AML-193 (cell line): ENCODE results near the gene TARP.
"Not testable (repeated sequence)": the region's sequence is repeated elsewhere in the genome, so short reads cannot be mapped to it uniquely, and the experiment has no call there.

ENCODE experiments used
- DNase-seq, 2 experiments: peaks; one replicate each; lab custom pipeline; 2025; lab: John Stamatoyannopoulos, UW

TARP gene

DNA sequence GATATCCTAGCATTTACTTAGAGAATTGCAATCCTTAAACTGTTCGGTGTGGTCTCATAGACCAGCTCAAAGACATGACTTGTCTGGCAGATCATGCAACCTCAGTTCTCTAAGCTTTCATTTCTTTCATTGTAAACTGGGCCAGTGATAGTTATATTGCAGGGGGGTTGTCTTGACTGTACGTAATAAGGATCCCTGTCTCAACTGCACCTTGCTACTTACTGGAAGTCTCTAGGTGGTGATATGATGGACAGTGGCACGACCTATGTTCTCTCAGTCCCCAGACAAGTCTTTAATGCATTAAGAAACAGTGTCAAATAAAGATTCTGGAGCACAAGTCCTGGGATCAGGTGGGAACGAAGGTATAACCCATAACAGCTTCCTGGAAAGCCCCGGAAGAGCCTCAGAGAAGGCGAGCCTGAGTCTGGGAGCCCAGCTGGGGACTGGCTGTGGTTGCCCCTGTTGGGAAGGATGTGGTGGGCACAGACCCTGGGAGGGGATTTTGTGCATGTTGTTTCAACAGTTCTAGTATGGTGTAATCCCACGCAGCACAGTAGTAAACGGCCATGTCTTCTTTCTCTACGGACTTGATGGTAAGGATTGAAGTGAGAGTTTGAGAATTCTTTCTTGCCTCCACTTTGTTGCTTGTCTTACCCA lies 26.0 kb upstream of the TARP start:
- DNase-seq: no peak

DNA sequence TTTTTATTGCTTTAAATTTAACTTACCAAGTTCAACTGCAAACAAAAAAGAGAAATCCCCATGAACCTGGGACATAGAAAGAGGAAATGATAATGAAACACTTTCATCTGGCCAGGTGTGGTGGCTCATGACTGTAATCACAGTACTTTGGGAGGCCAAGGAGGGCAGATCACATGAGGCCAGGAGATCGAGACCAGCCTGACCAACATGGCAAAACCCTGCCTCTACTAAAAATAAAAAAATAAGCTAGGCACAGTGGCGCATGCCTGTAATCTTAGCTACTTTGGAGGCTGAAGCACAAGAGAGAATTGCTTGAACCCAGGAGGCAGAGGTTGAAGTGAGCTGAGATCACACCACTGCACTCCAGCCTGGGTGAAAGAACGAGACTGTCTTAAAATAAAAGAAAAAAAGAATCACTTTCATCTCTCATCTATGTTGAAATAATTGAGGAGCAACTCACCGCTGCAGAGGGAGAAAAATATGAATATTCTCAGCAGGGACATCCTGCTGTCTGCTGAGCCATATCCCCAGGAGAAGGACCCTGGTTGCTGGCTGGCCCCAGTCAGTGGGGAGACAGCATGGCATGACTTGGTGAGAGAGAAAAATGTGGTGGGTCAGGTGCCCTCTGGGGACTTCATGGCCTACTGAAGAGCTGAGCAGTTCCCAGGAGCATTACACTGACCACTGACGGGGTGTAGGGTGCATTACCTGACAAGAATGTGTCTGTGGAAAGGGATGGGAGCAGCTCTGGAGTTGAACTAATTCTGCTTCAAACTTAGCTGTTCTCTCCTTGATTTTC lies 22.8 kb upstream of the TARP start:
- DNase-seq: no peak

DNA sequence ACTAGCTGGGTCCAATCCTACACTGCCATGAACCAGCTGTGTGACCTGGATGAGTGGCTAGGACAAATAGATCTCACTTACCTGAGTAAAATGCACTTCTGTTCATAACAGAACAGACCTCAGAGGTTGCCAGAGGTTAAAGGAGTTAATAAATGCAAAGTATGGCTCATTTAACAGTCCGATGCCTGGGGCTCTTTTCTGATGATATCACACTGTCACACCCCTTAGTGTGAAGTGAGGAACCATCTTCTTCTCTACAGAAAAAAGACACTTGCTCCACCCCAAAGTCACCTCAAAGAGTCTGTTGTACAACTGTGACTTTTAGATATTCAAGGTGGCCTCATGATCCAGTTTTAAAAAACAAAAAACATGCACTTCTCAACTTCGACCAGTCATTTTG lies 21.5 kb upstream of the TARP start:
- no peak for DNase-seq

DNA sequence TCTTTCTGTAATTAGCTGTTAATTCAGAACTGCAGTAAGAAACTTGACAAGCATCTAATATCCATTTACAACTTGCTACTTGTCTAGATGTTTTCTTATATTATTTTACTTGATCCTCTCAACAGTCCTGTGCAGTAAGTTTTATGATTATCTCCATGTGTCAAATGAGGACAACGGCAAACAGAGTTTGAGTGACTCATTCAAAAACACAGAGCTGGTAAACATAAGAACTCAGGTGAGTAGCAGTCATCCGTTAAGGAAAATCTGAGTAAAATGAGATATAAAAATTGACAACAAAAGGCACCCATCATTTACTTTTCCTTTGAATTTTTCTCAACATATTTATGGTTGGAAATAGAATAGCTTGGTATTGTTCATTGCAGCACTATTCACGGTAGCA lies 19.0 kb upstream of the TARP start:
- DNase-seq: no peak

DNA sequence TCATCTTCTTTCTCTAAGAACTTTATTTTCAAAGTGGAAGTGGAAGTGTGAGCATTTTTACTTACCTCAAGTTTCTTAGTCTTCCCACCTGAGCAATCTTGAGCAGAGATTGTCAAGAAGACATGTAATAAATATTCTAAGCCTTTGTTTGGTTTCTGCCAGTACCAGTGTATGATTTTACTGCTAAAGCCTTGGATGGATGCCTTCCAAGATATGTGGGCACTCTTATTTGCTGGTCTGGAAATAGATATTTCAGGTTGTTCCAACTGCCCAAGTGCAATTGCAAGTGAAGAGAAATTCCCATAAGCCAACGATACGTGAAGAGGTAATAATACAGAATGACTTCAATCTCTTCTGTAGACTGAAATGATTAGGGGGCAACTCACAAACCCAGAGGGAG lies 18.2 kb upstream of the TARP start:
- no peak for DNase-seq

DNA sequence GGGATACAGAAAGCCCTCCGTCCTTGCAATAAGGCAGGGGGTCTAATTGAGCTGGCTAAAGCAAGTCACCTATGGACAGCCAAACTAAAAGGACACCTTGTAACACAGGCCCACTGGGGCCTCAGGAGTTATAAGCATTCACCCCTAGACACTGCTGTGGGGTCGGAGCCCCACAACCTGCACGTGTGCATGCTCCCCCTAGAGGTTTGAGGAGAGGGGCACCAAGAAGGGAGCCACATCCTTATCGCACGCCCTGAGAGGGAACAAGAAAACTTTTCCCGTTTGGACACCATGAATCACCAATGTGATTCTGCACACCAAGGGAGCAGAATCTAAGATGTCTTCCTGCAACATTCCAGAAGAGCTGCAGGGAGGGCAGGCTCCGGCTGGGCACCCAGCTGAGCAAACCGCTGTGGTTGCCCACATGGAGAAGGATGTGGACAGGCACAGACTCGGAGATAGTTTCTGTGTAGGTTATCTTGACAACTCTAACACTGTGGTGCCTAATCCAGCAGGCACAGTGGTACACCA lies 17.7 kb upstream of the TARP start:
- no peak for DNase-seq

DNA sequence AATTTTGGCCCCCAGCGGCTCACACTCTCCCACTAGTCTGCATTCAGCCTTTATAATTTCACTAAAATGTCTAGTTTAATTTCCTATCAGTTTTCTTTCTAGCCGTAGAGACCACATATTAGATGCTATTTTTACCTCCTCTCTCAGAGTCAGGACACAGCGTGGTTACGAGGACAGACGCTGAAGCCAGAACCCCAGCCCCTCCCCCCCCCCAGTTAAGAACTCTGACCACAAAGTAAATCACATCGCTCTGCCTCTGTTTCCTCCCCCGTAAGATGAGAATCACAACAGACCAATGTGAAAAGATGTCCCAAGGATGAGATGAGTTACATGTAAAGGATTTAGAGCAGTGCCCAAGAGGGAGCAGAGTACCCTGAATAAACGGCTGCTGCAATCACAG lies 11.1 kb upstream of the TARP start:
- DNase-seq: no peak

DNA sequence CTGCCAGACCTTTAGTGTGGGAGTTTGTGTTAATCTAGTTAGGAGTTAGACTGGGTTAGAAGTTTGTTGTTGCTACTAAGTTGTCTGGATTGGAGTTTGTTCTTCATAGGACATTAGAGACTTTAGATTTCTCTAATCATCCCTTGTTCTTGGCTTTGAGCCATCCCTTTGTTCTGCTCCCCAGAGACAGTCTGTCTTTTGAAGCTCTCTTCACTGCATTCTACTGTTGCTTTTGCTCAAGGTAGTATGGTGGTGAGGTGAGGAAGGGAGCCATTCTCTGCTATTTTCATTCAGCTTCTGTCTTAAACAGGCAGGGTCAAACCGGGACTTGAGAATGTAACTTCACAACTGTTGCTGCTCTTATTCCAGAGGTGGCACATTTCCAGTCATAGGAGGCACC lies 10.4 kb upstream of the TARP start:
- no peak for DNase-seq

DNA sequence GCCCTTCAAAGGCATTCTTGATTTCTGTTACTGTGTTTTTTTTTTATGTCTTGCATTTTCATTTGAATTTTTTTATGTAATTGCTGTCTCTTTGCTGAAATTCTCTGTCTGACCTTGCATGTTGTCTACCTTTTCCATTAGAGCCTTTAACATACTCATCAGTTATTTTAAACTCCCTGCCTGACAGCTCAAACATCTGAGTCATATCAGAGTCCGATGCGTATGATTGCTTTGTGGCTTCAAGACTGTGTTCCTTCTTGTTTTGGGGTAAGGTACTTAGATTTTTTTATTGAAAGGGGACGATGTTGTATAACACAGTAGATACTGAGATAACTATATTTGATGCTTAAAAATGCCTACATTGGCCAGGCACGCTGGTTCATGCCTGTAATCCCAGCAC lies 9.7 kb upstream of the TARP start:
- DNase-seq: no peak

DNA sequence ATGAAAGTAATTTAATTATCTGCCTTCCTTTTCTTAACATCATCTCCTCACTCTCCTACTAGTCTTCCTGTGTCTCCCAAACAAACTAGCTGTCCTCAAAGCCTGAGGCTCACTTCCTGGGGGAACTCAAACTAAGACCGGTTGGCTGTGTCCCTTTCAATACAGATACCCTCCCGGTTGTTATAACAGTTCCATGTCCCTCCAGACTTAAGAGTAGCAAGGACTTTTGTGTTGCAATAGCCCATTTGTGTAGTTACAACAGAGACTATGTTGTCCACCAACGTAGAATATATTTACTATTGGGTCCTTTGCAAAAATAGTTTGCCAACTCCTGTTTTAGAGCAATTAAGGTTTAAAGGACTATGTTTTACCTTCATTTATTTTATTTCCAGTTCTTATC lies 8.6 kb upstream of the TARP start:
- peak in 1 of 2 experiments; percentile 30 for DNase-seq

DNA sequence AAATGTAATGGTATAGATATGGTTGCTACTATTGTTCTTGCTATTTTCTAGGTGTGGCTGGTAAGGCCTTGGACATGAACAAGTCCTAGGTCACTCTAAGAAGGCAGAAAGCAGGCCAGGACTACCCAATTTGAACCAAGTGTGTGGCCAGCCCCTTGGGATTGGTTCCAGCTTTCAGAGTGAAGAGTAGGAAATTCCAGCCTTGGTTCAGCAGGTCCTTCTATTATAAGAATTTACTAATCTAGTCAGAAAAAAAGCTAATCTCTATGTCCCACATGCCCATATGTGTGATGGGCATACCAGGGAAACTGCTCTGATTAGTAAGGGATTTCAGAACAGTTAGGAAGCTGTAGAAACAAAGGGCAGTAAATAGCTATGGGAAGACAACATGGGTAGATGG lies 7.8 kb upstream of the TARP start:
- DNase-seq: no peak

DNA sequence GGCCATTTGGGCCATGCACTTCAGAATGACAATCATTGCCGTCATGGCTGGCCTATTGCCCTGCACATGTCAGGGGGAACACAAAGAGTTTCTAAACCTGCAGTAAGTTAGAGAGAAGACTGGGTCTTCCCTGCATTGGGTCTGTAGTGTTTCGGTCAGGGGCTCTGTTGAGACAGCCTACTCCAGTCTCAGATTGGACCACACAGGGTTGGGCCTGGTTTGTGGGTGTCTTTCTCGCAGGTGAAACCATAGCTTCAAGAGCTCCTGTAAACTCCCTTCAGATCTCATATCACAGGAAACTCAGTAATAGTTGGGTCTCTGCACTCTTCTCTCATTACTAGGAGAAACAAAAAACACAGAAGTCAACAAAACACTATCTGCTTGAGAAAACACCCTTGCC lies 7.3 kb upstream of the TARP start:
- DNase-seq: no peak

DNA sequence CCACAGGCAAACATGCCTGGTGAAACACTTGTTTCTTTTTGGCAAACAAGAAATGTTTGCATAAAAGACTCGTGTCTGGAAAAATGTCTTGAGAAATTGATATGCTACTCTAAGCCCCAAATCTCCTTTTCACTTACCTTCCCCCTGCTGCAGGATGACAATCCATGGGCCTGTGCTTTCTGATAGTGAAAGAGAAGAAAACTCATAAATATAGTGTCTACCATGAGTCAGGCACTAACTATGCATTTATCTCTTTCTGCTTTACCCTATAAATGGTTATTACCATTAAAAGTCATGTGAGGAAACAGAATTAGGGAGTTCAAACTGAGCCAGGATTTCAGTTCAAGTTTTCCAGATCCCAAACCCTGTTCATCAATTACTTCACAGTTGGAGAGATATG lies 6.6 kb upstream of the TARP start:
- DNase-seq: no peak

DNA sequence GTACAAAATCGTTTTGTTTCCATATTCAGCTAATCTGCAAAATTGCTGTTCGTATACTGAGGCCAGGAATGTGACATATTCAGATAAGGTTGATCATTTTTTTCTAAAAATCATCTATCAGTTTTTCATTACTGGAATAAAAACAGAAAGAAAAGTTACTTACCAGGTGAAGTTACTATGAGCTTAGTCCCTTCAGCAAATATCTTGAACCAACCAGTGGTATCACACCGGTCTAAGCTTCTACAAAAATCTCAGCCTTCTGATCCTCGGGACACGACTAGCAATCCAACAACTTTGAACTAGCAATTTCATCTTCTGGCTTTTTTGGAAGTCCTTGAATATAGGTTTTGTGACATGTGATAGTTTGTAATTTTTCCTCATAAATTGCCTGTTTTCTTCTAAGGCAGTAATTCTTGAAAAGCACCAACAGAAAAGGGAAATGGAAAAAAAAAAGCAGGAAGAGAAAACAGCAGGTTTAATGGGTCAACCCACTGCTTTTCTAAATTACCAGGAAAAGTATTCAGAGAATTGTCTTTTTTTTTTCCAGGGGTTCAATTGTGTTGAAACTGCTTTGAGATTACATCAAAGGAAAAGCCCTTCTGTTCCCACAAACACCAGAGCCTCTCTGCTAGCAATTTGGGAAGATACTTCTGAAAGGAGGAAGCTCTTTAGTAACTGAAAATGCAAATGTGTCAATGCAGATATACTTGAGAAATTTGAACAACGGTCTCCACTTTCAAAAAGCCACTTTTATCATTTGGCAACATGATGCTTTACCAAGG lies 2.9 kb upstream of the TARP start:
- DNase-seq: peak; percentile 51

DNA sequence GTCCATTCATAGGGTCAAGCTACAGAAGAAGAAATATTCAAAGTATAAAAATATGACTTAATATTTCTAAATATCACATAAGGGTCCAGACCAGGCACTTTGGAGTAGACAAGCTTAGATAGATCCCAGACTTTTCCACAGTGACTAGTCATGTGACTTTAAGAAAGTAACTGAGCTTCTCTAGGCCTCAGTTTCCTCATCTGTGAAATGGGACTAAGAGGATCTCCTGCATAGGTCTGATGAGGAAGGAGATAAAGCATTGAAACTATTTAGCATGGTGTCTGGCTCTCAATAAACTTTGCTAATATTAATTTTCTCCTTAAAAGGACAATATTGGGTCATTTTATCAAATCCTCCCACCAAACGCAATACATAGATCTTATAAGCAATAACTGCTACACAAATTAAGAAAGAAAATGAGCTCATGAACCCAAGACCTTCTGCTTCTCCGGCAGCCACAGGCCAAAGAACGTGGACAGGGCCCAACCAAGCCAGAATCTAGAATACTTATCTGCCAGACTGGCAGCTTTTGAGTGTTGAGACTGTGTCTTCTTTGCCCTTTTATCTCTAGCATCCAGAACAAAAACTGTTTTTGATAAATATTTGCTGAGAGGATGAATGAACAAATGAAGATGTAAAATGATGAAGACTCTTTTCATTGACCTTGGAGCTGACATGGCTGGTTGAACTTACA lies 1.6 kb upstream of the TARP start:
- DNase-seq: no peak

DNA sequence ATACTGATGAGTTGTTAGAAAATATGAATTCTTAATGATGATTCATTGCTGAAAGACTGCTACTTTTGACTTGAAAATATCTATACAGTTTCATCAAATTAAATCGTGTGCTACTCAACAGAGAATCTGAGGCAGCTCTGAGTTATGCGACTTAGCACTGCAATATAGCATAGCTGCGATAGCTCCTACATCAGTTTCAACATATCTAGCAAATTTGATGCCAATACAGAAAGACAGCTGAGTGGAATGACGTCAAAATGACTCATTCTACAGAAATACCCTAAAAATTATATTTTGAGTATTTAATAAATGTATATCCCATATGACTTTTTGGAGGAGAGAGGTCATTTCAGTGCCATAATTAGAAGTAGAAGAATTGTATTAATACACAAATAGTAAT lies 1.1 kb upstream of the TARP start:
- DNase-seq: no peak

DNA sequence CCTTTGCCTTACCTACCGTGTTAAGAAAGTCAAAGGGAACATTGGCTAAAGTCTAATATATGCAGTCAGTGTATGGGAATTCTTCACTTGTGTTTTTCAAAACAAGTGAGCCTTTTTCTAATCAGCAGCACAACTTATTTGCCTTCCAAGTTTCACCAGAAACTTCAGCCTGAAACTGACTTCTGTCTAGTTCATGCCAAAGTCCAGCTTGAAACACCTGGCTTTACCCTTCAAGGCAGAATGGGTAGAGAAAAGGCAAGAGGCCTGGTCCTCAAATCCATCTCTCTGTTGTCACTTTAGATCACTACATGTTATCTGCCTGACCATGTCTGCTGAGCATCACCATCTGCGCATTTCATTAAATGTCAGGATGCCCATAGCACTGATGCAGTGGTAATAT lies 3.0 kb downstream of the TARP start:
- DNase-seq: not testable (repeated sequence)

DNA sequence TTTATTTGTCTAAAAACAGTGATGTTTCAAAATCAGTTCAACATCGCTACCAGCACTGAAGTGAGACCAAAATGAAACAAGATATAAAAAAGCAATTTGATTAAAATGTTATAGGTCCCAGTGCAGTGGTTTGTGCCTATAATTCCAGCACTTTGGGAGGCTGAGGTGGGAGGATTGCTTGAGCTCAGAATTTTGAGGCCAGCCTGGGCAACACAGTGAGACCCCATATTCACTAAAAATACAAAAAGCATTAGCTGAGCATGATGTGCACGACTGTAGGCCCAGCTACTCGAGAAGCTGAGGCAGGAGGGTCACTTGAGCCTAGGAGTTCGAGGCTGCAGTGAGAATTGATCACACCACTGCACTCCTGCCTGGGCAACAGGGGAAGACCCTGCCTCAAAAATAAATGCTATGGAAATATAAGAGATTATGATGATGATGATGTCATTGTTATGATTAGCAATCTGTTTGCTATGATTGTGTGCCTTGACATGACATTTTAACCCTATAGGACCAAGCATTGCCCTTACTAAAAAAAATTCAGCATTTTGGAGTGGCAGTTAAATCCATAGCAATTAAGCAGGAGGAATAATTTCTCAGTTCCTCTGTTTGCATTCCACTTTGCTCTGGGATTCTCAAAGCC lies 3.6 kb downstream of the TARP start:
- not testable (repeated sequence) for DNase-seq

DNA sequence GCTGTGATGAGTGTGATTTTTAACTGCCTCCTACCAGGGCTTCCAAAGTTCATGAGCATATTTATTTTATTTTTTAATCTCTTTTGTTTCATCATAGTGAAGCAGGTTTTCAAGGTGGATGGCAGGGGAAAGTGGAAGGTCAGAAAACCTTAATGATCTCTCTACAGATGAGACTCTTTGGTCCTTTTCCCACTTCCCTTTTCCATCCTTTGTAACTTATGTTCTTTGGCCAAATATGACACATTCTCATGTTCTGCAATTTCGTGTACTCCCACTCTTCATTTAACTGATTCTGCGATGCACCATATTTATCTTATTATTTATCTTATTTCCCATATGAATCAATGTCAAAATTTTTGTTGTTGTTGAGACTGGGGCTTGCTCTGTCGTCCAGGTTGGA lies 7.5 kb downstream of the TARP start:
- peak; percentile 65 to 74 for DNase-seq

DNA sequence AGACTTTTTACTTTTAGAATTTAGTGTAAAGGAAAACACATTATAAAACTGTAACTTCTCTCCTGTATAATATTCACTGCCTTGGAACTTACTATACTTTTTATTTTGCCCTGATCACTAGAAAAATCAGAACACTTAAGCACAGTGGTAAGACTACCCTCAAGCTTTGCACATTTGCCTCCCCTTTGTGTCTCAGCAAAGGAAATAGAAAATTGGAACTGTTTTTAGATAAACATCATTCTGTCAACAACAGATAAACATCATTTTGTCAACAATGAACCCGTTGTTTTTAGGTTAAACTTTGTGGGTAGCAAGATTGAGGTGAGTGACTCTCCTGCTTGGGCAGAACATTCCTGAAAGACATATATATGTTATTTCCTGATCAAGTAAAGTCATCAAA lies 8.8 kb downstream of the TARP start:
- DNase-seq: not testable (repeated sequence)

DNA sequence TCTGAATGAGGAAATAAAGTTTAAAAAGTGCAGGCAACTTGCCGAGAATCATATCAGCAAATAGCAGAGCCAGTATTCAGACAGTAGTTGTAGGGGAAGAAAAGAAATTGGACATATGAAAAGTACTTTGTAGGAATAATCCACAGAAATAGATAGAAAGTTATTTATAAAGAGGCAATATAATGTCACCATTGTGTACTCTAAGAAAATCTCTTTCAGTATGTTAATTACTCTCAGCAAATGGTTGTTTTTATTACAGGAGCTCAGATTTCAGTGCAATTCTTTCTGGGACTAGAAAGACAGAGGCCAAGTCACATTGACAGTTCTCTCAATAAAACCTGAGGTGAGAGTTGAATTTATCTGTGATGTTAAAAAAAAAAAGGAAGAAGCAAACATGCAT lies 10.2 kb downstream of the TARP start:
- not testable (repeated sequence) for DNase-seq

DNA sequence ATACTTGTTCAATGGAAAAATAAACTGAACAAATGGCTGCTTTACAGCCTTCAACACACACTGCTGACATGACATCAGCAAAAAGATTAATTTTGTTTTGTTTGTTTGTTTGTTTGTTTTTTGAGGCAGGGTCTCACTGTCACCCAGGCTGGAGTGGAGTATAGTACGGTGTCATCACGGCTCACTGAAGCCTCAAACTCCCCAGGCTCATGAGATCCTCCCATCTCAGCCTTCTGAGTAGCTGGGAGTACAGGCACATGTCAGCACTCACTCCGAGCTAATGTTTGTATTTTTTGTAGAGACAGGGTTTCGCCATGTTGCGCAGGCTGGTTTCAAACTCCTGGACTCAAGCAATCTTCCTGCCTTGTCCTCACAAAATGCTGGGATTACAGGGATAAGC lies 10.9 kb downstream of the TARP start:
- DNase-seq: no peak
